ENCODE results near the gene EHBP1L1. TPM values are rescaled to one million over a fixed set of nuclear protein-coding genes. Genes with fewer than 3 reads are reported as not detected.

Gene EHBP1L1
- total and polyA plus RNA-seq, 2 of the 13 experiments (the other 11 are each of a cell fraction or from before 2014, with no cell fraction given): 8.3 to 10.6 TPM

DNA sequence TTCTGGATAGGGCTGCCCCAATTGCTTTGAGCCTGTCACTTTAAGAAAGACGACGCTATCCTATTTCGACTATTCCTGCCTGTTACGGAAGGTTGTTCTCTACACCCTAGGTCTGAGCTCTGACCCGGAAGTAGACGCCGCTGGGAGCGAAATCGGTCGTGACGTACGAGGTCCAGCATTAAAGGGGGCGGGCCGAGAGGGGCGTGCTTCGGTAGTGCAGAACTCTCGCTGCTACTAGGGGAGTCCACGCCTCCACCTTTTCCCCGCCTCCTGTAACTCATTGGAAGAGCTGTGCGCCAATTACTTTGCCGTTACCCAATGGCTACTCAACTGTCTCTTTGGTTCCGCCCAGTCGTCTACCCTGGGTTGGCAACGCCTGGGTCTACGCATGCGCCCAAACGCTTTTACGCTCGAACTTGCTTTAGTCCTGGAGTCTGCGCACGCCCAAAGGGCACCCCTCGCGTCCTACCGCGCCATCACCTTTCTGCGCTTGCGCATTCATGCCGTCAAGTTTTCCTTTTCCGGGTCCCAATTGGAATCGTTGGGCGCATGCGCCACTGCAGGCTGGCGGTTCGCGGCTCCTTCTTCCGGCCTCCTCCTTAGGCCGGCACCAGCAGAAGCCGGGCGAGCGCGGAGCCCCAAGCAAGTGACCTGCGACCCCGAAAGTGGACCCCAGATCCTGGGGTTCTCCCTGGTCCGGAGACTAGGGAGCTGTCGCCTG, 39.5 kb downstream of the EHBP1L1 start, which contains the start of gene PCNX3 (continued):
- TF ChIP-seq ZNF646 (CRISPR knock-in tag; IDR thresholded peaks at IDR 0.05) (no peak), HNRNPH1 (optimal IDR thresholded peaks at IDR 0.05; ENCODE audit: low read depth, low read length) (no peak), GATA4 (IDR thresholded peaks at IDR 0.05; ENCODE audit: borderline replicate concordance, low read depth) (no peak), ZNF367 (CRISPR knock-in tag; IDR thresholded peaks at IDR 0.05; ENCODE audit: borderline replicate concordance) (no peak), LCORL (IDR thresholded peaks at IDR 0.05) (no peak), LCORL (CRISPR knock-in tag; IDR thresholded peaks at IDR 0.05) (no peak), ZNF331 (CRISPR knock-in tag; IDR thresholded peaks at IDR 0.05) (peak; percentile 11), PITX1 (CRISPR knock-in tag; IDR thresholded peaks at IDR 0.05) (peak; percentile 60; the same call in 1 of the 2 replicates), ZNF251 (CRISPR knock-in tag; IDR thresholded peaks at IDR 0.05) (no peak), ZNF407 (CRISPR knock-in tag; IDR thresholded peaks at IDR 0.05; ENCODE audit: not compliant biosample characterization) (no peak), ZNF160 (CRISPR knock-in tag; IDR thresholded peaks at IDR 0.05) (no peak)
- TF ChIP-seq, protein P1, sequence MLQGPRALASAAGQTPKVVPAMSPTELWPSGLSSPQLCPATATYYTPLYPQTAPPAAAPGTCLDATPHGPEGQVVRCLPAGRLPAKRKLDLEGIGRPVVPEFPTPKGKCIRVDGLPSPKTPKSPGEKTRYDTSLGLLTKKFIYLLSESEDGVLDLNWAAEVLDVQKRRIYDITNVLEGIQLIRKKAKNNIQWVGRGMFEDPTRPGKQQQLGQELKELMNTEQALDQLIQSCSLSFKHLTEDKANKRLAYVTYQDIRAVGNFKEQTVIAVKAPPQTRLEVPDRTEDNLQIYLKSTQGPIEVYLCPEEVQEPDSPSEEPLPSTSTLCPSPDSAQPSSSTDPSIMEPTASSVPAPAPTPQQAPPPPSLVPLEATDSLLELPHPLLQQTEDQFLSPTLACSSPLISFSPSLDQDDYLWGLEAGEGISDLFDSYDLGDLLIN (CRISPR knock-in tag; IDR thresholded peaks at IDR 0.05; ENCODE audit: borderline replicate concordance): no peak
- TF ChIP-seq, protein P2, sequence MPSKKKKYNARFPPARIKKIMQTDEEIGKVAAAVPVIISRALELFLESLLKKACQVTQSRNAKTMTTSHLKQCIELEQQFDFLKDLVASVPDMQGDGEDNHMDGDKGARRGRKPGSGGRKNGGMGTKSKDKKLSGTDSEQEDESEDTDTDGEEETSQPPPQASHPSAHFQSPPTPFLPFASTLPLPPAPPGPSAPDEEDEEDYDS (CRISPR knock-in tag; IDR thresholded peaks at IDR 0.05): peak; percentile 83

Measured in HepG2 (cell line).